C4-2B (cell line): ENCODE results near the gene PSAPL1.

Source experiments
- ZFX ChIP-seq: fragments of 450-650 bp; IDR thresholded peaks from 2 replicates; pipeline ENCODE4 v1.6.1; 2017
- TF ChIP-seq, protein P1 (sequence below): fragments of 450-650 bp; conservative IDR thresholded peaks from 2 replicates; pipeline ENCODE4 v1.5.1; 2017; ENCODE audit warnings: mild to moderate bottlenecking

DNA sequence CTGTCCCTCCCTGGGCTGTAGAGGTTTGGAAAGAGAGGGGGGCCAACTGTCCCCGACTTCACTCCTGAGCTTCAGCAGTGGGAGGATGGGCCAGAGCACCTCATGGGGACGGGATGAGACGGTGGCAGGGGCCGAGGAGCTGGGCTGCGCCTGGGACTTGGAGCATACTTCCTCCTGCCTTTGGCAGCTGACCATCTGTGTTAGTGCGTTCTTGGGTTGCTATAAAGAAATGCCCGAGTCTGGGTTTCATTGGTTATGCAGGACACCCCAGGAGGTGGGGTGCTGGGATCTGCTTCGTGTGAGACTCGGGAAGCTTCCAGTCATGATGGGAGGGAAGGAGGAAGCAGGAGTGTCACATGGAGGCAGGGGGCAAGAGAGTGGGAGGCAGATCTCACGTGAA lies 7.4 kb downstream of the PSAPL1 start:
- TF ChIP-seq, protein P1, sequence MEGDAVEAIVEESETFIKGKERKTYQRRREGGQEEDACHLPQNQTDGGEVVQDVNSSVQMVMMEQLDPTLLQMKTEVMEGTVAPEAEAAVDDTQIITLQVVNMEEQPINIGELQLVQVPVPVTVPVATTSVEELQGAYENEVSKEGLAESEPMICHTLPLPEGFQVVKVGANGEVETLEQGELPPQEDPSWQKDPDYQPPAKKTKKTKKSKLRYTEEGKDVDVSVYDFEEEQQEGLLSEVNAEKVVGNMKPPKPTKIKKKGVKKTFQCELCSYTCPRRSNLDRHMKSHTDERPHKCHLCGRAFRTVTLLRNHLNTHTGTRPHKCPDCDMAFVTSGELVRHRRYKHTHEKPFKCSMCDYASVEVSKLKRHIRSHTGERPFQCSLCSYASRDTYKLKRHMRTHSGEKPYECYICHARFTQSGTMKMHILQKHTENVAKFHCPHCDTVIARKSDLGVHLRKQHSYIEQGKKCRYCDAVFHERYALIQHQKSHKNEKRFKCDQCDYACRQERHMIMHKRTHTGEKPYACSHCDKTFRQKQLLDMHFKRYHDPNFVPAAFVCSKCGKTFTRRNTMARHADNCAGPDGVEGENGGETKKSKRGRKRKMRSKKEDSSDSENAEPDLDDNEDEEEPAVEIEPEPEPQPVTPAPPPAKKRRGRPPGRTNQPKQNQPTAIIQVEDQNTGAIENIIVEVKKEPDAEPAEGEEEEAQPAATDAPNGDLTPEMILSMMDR, result no peak
- no peak for TF ChIP-seq ZFX
